ENCODE data around the gene EDIL3. TPM values are rescaled to one million over a fixed set of nuclear protein-coding genes. Genes with fewer than 3 reads are reported as not detected.
"Not testable (repeated sequence)": the region's sequence is repeated elsewhere in the genome, so short reads cannot be mapped to it uniquely, and the experiment has no call there.

Gene EDIL3
- polyA plus RNA-seq, 1 donor: 13.2 TPM

DNA sequence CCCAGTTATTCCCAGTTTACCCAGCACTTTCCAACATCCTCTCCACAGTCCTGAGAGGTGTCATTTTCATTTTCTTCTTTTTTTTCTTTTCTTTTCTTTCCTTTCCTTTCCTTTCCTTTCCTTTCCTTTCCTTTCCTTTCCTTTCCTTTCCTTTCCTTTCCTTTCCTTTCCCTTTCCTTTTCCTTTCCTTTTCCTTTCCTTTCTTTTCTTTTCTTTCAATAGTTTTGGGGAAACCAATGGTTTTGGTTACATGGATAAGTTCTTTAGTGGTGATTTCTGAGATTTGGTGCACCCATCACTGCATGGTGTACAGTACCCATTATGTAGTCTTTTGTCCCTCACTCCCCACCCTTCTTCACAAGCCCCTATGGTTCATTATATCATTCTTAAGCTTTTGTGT is 224.0 kb downstream of the EDIL3 start:
- DNase-seq: not testable (repeated sequence)

DNA sequence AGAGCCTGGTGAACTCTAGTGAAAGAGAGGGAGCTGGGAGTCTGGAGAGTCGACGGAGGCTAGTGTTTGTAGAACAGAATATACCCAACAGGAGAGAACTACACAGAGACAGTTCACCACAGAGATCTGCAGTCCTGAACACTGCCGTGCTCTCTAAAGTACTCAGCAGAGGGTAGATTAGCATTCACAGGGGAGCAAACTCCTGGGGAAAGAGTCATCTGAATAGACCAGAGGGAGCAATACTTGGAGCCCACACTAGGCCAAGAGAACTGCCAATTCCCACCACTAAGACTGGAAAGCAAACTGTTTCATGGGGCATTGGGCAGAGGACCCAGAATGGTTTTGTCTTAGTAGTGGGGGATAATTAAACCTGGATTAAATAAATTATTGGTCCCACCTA is 235.6 kb downstream of the EDIL3 start:
- DNase-seq: no peak

DNA sequence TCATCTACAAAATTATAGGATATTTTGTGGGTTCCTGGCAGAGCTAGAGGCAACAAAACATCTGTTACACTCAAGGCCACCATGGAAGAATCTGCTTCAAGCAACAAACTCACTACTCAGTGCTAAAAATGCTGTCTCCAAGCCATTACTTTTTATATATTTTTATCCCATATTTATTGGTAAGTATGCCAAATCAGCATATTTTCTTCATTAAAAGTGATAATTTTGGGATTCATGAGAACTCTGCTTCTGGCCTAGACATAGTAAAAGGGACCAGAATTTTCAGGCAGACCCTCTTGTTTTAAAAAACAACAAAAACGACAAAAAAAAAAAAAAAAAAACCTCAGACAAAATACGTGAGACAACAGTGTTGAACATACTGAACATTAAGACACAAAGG is 236.0 kb downstream of the EDIL3 start:
- DNase-seq: no peak

DNA sequence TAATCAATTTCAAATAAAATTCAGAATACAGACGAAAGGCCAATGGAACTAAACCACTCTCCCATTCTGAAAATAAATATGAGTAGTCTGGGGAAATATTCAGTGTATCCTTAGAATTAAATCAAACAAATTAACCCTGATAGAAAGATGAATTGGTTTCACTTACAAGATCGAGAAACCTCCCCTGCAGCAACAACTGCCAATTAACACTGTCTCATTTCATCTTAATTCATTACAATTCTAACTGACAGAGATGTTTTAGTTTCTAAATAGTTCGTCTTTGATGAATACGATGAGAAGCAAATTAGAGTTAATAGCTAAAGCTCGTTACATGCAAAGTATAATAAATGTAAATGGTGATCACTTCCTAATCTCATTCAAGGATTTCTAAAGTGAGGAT is 247.1 kb downstream of the EDIL3 start:
- no peak for DNase-seq

DNA sequence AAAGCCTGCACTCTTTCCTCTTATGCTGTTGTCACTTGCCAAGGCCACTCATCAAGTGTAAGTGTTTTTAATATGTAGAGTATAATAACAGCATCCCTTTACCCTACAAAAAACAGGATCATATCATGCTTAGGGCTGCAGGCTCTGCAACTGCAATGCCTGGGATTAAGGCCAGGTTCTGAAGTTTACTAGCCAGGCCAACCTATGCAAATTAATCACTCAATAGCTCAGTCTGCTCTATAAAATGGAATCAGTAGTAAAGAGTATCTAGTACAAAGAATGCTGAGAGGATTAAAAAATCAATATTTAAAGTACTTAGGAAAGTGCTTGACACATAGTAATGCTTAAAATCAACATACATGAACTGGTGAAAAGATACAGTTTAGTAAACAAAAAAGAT is 253.3 kb downstream of the EDIL3 start:
- DNase-seq: no peak

DNA sequence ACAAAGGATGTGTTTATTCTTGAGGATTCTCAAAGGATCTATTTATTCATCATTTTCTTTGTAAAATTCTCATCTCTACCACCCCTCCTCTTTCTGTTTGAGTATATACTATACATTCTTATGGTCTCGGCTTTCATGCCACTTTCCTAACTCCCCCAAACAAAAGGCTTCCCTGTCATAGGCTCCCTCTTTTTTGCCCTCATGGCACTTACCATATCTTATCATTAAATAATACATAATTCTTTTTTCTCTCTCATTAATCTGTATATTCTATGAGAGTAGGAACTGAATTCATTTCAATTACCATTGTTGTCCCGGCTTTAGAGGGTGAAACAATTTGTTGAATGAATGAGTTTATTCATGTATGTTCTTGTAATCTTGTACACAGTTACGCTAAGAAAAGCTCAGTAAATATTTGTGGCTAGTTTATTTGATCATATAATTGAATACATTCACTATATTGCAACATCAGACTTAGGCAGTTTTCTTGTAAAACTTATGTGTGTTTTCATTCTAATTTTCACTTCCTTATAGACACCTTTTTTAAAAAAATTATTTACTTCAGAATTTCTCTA is 254.6 kb downstream of the EDIL3 start:
- DNase-seq: no peak

DNA sequence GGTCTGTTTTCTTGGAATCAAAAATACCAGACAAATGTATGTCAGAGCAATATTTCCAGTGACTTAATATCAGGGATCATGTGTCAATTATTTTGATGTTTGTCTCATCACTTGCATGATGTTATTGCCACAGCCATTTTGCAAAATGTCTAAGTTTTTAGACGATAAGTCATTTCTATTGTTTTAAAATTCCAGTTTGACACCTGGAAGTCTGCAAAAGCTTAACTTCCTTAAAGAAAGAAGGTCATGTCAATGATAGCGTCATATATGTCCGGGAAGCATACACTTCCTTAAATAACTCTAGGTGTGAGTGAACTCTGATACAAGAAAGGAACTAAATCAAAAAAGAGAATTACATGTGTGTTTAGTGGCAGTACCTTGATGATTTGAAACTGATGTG is 259.5 kb downstream of the EDIL3 start:
- DNase-seq: no peak

DNA sequence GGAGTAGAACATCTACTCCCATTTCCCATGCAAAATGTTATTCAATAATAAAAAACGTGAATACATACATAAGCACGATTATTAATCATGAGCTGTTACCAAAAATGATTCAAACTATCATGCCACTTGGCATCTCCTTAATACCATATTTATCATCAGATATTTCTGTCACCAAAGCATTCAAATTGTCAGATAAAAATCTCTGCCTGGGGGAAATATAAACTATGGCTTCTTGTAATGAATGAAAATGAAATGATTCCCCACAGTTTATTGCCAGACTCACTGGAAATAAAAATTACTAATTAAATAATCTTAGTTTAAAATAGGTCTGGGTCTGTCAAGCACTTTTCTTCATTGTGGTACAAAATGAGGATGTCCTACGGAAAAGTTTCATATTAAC is 265.4 kb downstream of the EDIL3 start:
- no peak for DNase-seq

DNA sequence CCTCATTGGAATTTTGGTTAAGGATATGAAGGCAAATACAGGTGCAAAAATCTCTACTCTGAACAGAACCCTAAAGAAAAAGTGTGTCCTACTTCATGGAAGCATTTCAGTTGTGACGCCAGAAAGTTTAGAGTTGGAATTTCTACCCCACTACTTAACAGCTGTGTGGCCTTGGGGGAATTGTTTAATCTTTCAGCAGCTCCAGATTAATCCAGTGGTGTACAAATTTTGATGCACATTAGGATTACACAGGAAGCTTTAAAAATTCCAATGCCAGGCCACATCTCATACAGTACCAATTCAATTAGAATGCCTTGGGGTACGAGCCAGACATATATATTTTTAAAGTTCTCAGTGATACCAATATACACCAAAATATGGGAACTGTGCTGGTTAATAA is 266.1 kb downstream of the EDIL3 start:
- DNase-seq: no peak

DNA sequence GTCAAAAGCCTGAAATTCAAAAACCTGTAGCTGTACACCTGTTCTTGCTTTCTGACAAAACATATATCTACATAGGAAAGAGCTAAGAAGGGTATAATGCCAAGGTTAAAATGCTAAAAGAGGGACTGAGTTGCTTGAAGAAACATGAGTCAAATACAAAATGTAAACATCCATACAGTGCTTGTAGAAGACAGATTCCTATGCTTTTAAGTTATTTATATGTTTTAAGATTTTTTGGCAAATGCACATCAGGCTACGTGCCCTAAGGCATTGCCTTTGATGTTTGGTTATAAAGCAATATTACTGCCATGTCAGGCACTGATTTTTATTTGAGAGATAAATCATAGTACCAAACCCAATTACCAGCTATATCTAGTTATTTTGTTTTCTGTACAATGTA is 269.0 kb downstream of the EDIL3 start:
- no peak for DNase-seq

DNA sequence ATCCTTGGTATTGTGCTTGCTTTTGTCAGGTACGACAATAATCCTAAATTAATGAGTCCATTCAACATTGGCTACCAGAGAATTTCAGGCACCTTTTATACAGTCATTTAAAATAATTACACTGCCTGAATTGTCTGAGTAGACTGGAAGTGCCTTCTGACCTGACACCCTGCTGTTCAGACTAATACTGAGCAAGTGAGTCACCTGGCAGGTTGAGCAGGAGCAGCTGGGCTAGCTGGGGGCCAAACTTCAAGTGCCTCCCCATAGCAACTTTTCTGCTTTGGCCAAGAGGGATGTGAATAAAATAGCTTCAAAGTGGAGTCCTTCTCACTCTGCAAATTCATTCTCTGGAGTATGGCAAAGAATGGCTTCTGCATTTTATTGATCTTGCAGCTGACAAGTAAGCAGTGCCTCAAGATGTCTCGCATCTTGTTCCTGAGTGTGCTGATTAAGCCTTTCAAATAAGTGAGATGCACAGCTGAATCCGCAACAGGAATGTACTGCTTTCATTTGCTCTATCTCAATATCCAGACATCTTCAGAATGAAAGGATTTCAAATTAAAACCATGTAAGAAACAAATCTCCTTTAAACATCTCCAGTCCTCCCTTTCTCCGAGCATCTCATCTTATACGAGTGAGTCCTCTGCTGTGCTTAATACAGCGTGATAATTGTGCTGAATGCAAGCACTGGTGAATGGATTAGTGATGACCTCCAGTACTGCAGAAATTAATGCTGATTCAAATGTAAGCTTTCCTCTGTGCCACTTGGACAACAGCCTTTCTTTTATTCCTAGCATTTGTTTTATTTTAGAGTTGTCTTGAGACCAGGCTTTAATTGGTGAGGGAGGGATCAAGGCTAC is 271.2 kb downstream of the EDIL3 start:
- no peak for DNase-seq

DNA sequence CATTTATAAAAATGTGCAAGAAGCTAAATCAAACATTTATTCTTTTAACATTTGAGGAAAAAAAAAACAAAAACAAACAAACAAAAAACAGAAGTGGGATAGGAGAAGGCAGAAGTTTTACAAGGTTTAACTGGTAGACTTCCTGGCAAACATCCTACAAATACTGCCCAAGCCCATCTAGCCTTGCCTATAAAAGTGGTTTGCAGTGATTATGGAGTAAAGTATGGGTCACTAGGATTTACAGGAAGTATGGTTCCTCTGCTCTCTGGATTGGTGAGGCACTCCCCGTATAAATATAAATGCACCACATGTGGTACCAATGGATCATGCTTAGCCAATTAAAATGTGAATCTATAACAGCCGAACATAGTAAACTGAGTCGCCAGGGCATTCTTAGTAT is 291.9 kb downstream of the EDIL3 start:
- DNase-seq: no peak

DNA sequence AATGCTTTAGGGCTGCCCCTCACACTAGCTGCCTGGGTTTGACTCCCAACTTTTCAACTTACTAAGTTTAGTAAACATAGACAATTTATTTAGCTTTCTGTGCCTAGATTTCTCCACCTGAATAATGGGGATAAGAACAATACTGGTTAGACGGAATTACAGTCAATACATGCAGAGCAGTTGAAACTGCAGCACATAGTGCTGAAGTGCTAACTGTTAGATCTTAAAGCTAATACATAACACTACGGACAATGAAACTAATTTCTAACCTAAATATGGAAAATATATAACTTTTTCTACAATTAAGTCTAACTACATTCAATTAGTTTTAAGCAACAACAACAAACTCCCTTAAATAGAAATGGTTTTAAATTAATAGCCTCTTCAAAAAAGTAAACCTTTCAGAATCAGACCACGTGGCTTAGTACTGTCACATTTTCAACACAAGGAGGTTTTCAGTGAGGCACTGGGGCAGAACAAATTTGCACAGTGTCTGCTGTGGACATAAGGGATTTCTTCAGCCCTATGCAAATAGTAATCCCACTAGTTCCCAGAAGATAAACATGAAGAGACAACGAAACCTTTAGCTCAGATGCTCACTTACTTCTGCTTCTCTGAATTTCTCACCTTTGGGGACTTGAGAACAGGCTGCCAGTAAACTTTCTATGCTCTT is 293.4 kb downstream of the EDIL3 start:
- no peak for DNase-seq

DNA sequence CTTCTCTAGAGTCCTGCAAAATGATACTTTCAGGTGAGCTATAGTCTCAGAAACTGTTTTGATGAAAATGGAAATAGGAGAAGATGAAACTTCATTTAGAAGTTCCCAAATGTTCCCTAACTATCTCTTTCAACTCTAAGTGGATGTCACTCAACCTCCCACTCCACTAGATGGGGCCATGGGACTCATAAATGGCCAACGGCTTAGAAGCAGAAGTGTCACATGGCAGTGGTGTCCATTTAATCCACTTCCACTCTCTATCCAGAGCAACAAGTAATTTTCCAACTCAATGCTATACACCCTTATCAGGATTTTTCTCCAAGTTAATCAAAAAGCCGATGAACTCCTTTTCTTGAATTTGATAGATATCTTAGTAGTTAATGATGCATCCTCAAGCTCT is 295.7 kb downstream of the EDIL3 start:
- no peak for DNase-seq

DNA sequence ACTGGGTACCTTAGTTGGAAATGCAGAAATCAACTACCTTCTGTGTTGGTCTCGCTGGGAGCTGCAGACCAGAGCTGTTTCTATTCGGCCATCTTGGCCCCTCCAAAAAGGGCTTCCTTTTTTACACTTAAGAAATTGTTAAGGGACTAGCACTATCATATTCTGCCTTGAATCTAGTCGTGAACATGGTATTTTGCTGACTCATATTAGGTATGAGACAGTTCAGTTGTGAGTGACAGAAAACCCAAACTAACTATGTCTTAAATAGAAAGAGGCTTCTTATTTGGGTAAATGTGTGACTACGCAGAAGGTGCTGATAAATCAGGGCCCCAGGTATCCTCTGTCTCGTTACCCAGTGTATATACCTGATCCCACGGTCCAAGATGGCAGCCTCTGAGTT is 298.2 kb downstream of the EDIL3 start:
- DNase-seq: no peak

DNA sequence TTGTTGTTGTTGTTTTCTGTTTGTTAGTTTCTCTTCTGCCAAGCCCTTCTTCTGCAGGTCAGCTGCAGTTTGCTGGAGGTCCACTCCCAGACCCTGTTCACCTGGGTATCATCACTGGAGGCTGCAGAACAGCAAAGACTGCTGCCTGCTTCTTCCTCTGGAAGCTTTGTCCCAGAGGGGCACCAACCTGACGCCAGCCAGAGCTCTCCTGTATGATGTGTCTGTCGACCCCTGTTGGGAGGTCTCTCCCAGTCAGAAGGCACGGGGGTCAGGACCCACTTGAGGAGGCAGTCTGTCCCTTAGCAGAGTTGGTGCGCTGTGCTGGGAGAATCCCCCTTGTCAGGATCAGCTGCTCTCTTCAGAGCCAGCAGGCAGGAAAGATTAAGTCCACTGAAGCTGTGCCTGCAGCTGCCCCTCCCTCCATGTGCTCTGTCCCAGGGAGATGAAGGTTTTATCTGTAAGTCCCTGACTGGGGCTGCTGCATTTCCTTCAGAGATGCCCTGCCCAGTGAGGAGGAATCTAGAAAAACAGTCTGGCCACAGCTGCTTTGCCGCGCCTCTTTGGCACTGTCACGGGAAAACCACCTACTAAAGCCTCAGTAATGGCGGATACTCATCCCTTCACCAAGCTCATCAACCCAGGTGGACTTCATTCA is 299.2 kb downstream of the EDIL3 start:
- DNase-seq: no peak

DNA sequence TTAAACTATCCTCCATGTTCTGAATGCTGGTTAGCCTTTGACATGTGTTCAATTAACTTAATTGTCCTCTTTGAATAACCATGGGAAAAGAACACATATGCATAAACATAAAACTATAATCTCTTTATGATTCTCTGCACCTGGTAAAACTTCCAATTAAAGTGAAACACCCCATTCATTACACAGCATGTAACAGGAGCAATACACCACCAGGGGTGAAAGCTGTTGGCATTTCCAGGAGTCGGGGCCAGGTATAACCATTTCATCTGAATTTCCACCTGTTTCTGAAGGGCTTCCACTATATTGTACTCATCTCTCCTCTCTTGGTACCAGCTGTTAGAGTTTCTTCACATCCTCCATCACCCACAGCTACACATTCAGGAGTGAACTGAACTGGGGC is 303.8 kb downstream of the EDIL3 start:
- no peak for DNase-seq

DNA sequence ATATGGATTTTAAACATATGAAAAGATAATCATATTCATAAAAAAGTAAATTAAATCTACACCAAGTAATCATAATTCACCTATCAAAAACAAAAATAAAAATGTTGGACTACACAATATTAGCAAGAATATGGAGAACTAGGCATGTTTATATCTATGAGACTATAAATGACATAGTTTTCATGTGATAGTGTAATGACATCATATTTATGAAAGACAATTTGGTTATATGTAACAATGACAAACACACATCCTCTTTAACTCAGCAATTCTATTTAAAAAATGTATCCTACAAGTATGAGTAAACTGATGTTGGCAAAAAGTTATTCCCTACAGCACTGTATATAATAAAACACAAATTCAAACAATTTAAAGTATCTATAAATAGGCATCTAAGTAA is 312.3 kb downstream of the EDIL3 start:
- DNase-seq: no peak

DNA sequence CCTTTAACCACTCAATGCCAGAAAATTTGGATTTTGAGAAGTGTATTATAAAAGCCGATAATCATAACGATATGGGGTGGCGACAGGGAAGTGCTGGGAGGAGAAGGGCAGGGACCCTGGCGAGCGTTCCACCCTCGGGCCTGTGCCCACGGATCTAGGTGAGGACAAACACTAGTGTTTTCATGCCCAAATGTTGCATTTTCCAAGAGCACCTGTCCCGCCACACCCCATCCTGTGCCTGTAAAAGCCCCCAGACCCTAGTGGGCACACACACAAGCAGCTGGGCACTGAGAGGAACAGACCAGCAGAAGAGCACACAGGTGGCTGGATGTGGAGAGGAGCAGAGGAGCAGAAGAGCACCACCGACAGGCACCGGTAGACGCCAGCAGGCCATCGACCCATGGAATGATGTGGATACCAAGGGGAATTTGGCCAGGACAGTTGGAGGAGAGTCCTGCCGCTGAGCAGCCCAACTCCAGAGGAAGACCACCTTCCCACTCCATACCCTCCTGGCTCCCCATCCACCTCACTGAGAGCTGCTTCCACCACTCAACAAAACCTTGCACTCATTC is 315.0 kb downstream of the EDIL3 start:
- DNase-seq: no peak

DNA sequence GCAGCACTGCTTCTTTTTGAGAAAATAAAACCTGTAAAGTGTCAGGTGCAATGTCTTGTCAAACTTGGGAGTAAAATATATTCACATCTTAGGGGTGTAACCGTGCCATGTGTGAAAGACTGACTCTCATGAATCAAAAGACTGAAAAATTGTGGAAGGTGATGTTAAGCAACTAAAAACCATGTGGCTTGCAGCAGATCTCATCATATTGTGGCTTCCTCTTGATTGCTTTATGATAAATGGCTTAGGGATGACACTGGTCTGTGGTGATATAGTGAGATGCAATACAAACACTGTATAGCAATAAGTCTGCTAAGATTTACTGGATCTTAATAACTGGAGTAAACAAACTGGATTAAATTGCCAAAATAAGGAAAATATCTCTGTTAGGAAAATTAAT is 321.6 kb downstream of the EDIL3 start:
- no peak for DNase-seq

DNA sequence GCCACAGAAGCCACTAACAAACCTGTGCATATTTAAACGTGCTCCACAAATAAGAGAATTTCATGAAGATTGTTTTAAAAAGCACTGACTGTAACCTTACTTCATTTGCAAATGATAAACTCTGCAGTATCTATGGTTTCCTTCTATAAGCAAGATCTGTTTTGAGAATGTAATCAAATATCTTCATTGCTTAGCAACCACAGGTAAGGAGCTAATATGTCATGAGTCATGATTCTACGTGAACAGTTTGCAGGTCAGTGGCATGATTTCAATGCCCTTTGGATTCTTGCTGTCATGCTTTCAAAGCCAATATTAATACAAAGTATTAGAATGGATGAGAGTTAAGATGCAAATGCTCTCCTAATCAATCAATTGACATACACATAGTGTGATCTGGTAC is 325.0 kb downstream of the EDIL3 start:
- no peak for DNase-seq

DNA sequence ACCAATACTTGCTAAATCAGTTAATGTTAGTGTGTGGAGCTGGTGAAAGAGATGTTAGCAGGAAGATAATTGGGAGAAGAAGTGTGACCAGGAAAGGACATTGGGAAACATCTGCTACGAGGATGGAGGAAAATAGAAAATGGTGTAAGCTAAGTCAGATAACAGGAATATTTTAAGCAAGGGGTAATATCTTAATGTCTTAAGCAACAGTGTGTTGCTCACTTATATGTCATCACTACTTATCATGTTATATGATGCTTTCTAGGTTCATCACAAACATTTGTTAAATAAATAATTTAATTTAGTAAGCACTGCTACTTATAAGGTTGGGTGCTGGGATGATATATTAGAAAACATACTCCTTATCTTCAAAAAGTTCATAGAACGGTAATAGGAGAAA is 326.1 kb downstream of the EDIL3 start:
- no peak for DNase-seq

DNA sequence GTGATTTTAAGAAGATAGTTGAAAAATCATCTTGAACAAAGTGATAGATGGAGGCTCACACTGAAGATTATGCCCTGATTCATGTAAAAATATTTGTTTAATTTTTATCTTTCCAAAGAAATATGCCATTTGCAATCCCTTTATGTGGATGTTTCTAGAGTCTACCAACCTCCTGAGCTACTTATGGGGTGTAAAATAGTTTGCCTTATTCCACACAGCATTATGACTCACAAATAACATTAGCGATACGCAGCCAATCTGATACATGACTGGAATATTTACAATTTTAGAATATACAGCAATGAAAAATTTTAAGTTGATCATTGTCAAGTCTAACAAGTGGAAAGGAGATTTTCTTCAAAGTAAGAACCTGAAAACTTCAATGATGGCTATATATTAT is 327.5 kb downstream of the EDIL3 start:
- DNase-seq: no peak

Data from hindlimb muscle (tissue), 1 donor.